ENCODE data around the gene OR10A5.

DNA sequence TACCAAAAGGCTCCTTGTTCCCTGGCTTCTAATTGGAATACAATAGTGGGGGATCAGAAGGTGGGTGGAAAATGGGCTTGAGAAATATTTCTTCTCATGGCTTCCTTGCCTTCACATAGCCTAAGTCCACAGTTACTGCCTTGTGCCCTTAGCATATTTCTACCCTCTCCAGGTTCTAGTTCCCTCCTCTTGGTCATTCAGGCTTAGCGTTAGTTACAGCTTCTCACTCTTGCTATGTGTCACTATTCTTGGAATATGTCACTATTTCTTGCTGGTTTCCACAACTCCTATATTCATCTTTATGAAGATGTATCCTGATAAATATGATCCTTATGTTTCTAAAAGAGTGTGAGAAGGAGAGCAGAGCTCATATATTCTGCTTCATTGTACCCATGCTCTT, 44.4 kb downstream of the OR10A5 start:
- TF ChIP-seq, protein P1, sequence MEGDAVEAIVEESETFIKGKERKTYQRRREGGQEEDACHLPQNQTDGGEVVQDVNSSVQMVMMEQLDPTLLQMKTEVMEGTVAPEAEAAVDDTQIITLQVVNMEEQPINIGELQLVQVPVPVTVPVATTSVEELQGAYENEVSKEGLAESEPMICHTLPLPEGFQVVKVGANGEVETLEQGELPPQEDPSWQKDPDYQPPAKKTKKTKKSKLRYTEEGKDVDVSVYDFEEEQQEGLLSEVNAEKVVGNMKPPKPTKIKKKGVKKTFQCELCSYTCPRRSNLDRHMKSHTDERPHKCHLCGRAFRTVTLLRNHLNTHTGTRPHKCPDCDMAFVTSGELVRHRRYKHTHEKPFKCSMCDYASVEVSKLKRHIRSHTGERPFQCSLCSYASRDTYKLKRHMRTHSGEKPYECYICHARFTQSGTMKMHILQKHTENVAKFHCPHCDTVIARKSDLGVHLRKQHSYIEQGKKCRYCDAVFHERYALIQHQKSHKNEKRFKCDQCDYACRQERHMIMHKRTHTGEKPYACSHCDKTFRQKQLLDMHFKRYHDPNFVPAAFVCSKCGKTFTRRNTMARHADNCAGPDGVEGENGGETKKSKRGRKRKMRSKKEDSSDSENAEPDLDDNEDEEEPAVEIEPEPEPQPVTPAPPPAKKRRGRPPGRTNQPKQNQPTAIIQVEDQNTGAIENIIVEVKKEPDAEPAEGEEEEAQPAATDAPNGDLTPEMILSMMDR (IDR thresholded peaks at IDR 0.05): no peak
- no peak for TF ChIP-seq POLR2A (IDR thresholded peaks at IDR 0.05)
- TF ChIP-seq POLR2AphosphoS5 (IDR thresholded peaks at IDR 0.05): no peak
